Astrocyte (in vitro differentiated cells and primary cell): ENCODE measurements around the gene RASD1. TPM values are rescaled to one million over a fixed set of nuclear protein-coding genes. Genes with fewer than 3 reads are reported as not detected.

Experiments used
- DNase-seq: peaks from one replicate; pipeline ENCODE4 v3.0.0-alpha.2; 2010; ENCODE audit warnings: low read depth
- FAIRE-seq: peaks from 2 replicates; lab custom pipeline; 2011; peaks lifted over from hg19 to GRCh38; lab: Jason Lieb, UNC
- H2AFZ ChIP-seq: 2 replicates; pipeline ENCODE4 v1.6.0; 2012; ENCODE audit warnings: low read depth, low read length, inconsistent platforms
- H3K27ac ChIP-seq: 2 replicates; pipeline ENCODE4 v1.5.1; 2011; ENCODE audit warnings: low read depth, low read length, inconsistent platforms
- H3K27me3 ChIP-seq: 2 replicates; pipeline ENCODE4 v1.6.0; 2011; ENCODE audit warnings: low read length, inconsistent platforms; ENCODE audit not compliant: insufficient read depth
- H3K36me3 ChIP-seq: 2 replicates; pipeline ENCODE4 v1.5.1; 2011; ENCODE audit warnings: low read length, inconsistent platforms; ENCODE audit not compliant: insufficient read depth
- H3K4me1 ChIP-seq: 2 replicates; pipeline ENCODE4 v1.5.1; 2011; ENCODE audit warnings: low read length, inconsistent platforms; ENCODE audit not compliant: insufficient read depth
- H3K4me2 ChIP-seq: 2 replicates; pipeline ENCODE4 v1.6.0; 2012; ENCODE audit warnings: low read length, inconsistent platforms
- H3K4me3 ChIP-seq: 2 replicates; pipeline ENCODE4 v1.5.1; 2011; ENCODE audit warnings: low read depth, mild to moderate bottlenecking, low read length, inconsistent platforms; ENCODE audit not compliant: insufficient read depth
- H3K79me2 ChIP-seq: 2 replicates; pipeline ENCODE4 v1.6.0; 2012; ENCODE audit warnings: mild to moderate bottlenecking, low read length, inconsistent platforms; ENCODE audit not compliant: insufficient read depth
- H3K9ac ChIP-seq: 2 replicates; pipeline ENCODE4 v1.6.0; 2012; ENCODE audit warnings: mild to moderate bottlenecking, low read length, inconsistent platforms
- H3K9me3 ChIP-seq: 2 replicates; pipeline ENCODE4 v1.5.1; 2012; ENCODE audit warnings: low read depth, mild to moderate bottlenecking, low read length, inconsistent platforms; ENCODE audit not compliant: insufficient read depth
- H4K20me1 ChIP-seq: 2 replicates; pipeline ENCODE4 v1.6.0; 2012; ENCODE audit warnings: low read length, inconsistent platforms; ENCODE audit not compliant: insufficient read depth
- H3K27ac Mint-ChIP-seq: one replicate; pipeline ENCODE4 v1.8.0; 2021; ENCODE audit warnings: mild to moderate bottlenecking, mixed read lengths; ENCODE audit not compliant: unreplicated experiment
- H3K27me3 Mint-ChIP-seq: one replicate; pipeline ENCODE4 v1.8.0; 2021; ENCODE audit warnings: low read depth, mixed read lengths; ENCODE audit not compliant: unreplicated experiment
- H3K36me3 Mint-ChIP-seq: one replicate; pipeline ENCODE4 v1.8.0; 2021; ENCODE audit warnings: low read depth, mixed read lengths; ENCODE audit not compliant: unreplicated experiment
- H3K4me1 Mint-ChIP-seq: one replicate; pipeline ENCODE4 v1.8.0; 2021; ENCODE audit warnings: low read depth, mixed read lengths; ENCODE audit not compliant: unreplicated experiment
- H3K4me3 Mint-ChIP-seq: one replicate; pipeline ENCODE4 v1.8.0; 2021; ENCODE audit warnings: mild to moderate bottlenecking, moderate library complexity, mixed read lengths; ENCODE audit not compliant: unreplicated experiment
- H3K9me3 Mint-ChIP-seq: one replicate; pipeline ENCODE4 v1.8.0; 2021; ENCODE audit warnings: mild to moderate bottlenecking, mixed read lengths; ENCODE audit not compliant: unreplicated experiment
- CTCF ChIP-seq: IDR thresholded peaks from 2 replicates; pipeline ENCODE4 v1.5.1; 2011; ENCODE audit warnings: low read depth, mild to moderate bottlenecking, inconsistent platforms, low read length, moderate library complexity; ENCODE audit not compliant: insufficient read depth
- EZH2 ChIP-seq: IDR thresholded peaks from 2 replicates; pipeline ENCODE4 v1.6.1; 2012; ENCODE audit warnings: mild to moderate bottlenecking, low read length, inconsistent platforms; ENCODE audit not compliant: insufficient read depth
- total RNA-seq: library from RNA; stranded (reverse); gene quantifications from 2 replicates; pipeline ENCODE4 v1.2.1, GENCODE V29; 2021

The RASD1 gene
- total RNA-seq, 1 donor from 2014 or later = 0.77 TPM

- Mint-ChIP-seq H3K27ac (no peak overlapping the region), H3K27me3 (peaks cover 24% of the 10 kb centered on the region), H3K9me3 (no peaks in the 10 kb centered on the region), H3K4me1 (peaks cover 16% of the 10 kb centered on the region), H3K4me3 (no peak overlapping the region), H3K36me3 (peaks cover 3% of the 10 kb centered on the region)
- Histone ChIP-seq H3K4me1 (peaks cover 19% of the 10 kb centered on the region), H3K4me3 (no peak overlapping the region), H3K27me3 (no peaks in the 10 kb centered on the region), H3K36me3 (no peaks in the 10 kb centered on the region), H4K20me1 (peaks cover 47% of the 10 kb centered on the region), H3K27ac (no peak overlapping the region), H3K9me3 (no peaks in the 10 kb centered on the region), H3K79me2 (no peaks in the 10 kb centered on the region), H2AFZ (no peak overlapping the region), H3K4me2 (no peak overlapping the region), H3K9ac (no peak overlapping the region)
- no peak for DNase-seq
- TF ChIP-seq CTCF = no peak
- TF ChIP-seq EZH2 = no peak
- no peak for FAIRE-seq
These were observed 21.8 kb upstream of the RASD1 start for GRCh38 chr17:17518014-17518413.

- H3K9me3 Mint-ChIP-seq = no peaks in the 10 kb centered on the region
- Histone ChIP-seq H3K4me2 (no peak overlapping the region), H3K4me1 (peaks cover 25% of the 10 kb centered on the region), H3K9ac (peak overlapping the region; percentile 38), H3K79me2 (no peaks in the 10 kb centered on the region), H3K27me3 (no peaks in the 10 kb centered on the region), H3K9me3 (no peaks in the 10 kb centered on the region), H3K36me3 (no peaks in the 10 kb centered on the region), H3K27ac (no peak overlapping the region), H4K20me1 (peaks cover 47% of the 10 kb centered on the region), H2AFZ (no peak overlapping the region), H3K4me3 (no peak overlapping the region)
- H3K27me3 Mint-ChIP-seq = peaks cover 21% of the 10 kb centered on the region
- peaks cover 3% of the 10 kb centered on the region for H3K36me3 Mint-ChIP-seq
- DNase-seq (no peak), FAIRE-seq (no peak)
- H3K4me3 Mint-ChIP-seq = no peak overlapping the region
- H3K4me1 Mint-ChIP-seq = peaks cover 16% of the 10 kb centered on the region
- TF ChIP-seq CTCF = no peak
- no peak for TF ChIP-seq EZH2
- no peak overlapping the region for H3K27ac Mint-ChIP-seq
These were observed 20.9 kb upstream of the RASD1 start for GRCh38 chr17:17516941-17517720.
